ENCODE measurements around the gene COQ3. TPM values are rescaled to one million over a fixed set of nuclear protein-coding genes. Genes with fewer than 3 reads are reported as not detected.

The COQ3 gene, protein sequence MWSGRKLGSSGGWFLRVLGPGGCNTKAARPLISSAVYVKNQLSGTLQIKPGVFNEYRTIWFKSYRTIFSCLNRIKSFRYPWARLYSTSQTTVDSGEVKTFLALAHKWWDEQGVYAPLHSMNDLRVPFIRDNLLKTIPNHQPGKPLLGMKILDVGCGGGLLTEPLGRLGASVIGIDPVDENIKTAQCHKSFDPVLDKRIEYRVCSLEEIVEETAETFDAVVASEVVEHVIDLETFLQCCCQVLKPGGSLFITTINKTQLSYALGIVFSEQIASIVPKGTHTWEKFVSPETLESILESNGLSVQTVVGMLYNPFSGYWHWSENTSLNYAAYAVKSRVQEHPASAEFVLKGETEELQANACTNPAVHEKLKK
- 8.3 and 12.4 TPM in 2 replicates for total RNA-seq (2014; rRNA removed; shearing (Covaris generic))

DNA sequence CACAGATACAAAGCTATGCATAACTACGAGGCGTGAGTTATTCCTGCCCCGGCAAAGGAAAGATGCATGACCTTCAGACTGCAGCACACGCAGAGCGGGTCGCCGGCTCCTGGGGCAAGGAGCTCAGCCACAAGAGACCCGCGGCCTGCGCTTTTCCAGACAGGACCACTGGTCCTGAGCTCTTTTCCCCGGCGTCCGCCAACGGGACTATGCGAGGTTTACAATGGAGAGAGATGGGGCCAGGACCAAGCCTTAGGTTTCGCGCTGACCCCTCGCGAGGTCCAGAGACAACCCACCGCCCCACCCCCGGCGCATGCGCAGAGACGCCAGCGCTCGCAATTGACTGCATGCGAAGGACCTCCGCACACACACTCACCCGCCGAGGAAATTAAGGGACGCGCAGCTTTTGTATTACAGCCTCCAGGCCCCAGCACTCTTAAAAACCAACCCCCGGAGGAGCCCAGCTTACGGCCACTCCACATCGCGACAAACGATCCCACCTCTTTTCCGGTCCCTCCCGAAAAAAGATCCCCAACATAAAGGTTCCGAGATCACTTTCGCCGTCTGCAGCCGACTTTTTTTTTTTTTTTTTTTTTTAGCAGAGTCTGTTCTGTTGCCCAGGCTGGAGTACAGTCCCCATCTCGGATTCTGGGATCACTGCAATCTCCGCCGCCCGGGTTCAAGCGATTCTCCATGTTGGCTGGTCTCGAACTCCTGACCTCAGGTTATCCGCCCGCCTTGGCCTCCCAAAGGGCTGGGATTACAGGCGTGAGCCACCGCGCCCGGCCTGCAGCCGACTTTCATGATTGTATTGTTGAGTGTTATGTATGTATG lies at the start of gene COQ3:
Gene COQ3, minus strand, starts transcription at position 498 of the 834 bp plus-strand sequence. Its CDS starts 16 bp downstream, at position 482.
- peak; percentile 69 for DNase-seq (ENCODE audit: low spot score)

- peak; percentile 28 for DNase-seq (ENCODE audit: low spot score)
Observed at GRCh38 chr6:99434702-99435530, 40.9 kb upstream of the COQ3 start.

- no peak for DNase-seq (ENCODE audit: low spot score)
Observed at GRCh38 chr6:99432877-99433276, 38.9 kb upstream of the COQ3 start.

GRCh38 chr6:99431901-99432300 lies 37.9 kb upstream of the COQ3 start:
- DNase-seq (ENCODE audit: low spot score) = no peak

- DNase-seq (ENCODE audit: low spot score) = no peak
Observed at GRCh38 chr6:99427988-99428387, 34.0 kb upstream of the COQ3 start.

DNA sequence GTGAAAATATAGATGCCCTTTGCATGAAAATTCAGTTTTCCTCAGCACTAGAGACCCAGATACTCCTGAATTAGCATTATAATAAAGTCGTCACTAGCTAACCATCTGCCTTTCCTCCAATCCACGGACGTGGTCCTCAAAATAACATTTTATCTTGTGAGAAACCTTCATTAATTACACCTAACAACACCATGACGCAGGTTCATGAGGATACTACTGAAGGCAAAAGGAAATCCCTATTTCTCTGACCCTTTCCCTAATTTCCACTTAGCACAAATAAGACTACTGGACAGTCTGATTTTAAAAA lies 32.4 kb upstream of the COQ3 start:
- peak; percentile 5 for DNase-seq (ENCODE audit: low spot score)

- peak; percentile 92 for DNase-seq (ENCODE audit: low spot score)
Observed at GRCh38 chr6:99425647-99426450, 31.9 kb upstream of the COQ3 start.

DNA sequence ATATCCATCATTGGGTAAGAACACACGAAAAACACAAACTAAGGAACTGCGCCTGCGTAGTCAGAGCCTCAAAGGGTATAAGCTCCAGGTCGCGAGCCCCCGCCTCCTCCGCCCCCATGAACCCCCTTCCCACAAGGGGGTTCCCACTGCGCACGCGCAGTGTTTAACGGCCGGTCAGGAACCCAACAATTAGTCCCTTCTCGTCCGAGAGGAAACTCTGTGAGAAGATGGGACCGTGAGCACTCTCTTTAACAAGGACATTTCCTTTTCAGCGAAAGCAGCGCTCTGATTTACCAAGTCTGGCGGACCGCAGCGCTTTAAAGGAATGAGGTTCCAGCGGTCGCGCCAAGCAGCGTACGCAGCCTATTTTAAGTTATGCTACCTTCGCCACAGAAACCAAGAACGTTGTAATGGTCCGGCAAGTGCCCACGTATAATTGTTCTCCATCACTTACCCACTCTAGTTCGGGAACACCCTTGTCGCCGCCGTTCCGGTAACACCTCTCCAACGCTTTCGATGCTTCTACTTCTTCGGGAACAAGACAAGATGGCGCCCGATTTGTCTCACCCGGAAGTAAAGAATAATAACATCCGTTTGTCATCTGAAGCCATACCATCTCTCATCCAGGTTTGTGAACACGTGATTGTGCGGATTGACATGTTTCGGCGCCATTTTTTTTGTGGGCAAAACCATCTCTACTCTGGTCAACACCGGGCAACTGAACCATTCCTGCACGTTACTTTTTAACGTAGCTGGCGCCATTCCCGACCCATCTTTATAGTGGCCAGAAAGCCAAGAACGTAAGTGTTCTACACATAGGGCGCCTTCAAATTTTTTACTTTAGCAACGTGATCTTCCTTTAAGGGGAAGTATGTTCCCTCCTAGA lies 31.0 kb upstream of the COQ3 start, which contains the start of gene PNISR:
Gene PNISR, minus strand, starts transcription at position 548 of the 886 bp plus-strand sequence. CDS start 10,649 bp downstream, outside the sequence.
- peak; percentile 97 for DNase-seq (ENCODE audit: low spot score)

DNA sequence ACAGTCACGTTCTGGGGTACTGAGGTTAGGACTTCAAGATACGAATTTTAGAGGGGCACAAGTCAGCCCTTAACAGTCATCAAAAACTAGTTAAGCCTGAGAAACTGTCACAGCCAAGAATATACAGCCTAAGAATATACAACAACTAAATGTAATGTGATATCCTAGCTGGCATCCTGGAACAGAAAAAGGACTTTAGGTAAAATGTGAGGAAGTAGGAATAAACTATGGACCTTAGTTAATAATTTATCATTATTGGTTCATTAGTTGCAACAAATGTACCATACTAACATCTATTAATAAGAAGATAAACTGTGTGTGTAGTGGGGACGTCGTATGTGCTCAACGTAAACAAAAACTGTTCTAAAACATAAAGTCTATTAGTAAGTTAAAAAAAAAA lies 30.0 kb upstream of the COQ3 start:
- no peak for DNase-seq (ENCODE audit: low spot score)

GRCh38 chr6:99422912-99423311 lies 28.9 kb upstream of the COQ3 start:
- no peak for DNase-seq (ENCODE audit: low spot score)

- DNase-seq (ENCODE audit: low spot score) = no peak
Observed at GRCh38 chr6:99416892-99417767, 23.1 kb upstream of the COQ3 start.

- DNase-seq (ENCODE audit: low spot score) = no peak
Observed at GRCh38 chr6:99416226-99416625, 22.2 kb upstream of the COQ3 start.

- DNase-seq (ENCODE audit: low spot score) = no peak
Observed at GRCh38 chr6:99415446-99415845, 21.5 kb upstream of the COQ3 start.

DNA sequence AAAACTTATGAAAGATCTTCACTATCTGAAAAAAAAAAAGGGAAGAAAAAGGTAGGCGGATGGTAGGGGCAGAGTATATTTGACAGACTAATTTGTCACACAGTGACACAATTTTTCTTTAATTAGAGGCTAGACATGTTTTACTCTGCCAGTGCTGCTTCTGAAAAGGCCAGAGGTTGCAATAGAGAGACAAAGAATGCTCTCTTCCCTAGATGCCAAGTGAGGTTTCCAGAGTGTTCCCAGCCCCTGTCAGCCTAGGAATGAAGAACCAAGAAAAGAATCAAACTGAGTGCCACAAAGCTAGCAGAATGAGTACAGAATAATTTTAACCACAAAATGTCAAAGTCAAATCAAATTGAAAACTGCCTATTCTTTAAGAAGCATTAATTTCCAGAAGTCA lies 18.1 kb upstream of the COQ3 start:
- no peak for DNase-seq (ENCODE audit: low spot score)

DNA sequence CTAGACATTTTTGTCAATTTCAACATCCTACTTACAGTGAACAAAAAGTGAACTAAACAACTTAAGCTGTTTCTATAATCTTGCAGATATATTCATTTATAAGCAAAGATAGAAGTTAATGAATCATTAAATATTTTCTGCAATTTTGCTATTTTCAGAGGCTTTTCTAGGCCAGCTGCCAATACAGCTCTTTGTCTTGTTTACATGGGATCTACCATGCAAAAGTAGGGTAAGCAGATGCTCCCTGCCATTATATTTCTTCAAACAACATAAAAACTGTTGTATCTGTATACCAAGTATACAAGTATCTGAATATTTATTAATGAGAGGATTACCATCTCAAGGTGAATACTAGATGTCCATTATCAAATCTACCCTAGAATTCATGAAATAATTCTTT lies 15.7 kb upstream of the COQ3 start:
- DNase-seq (ENCODE audit: low spot score) = no peak

- no peak for DNase-seq (ENCODE audit: low spot score)
Observed at GRCh38 chr6:99407076-99407475, 13.1 kb upstream of the COQ3 start.

DNA sequence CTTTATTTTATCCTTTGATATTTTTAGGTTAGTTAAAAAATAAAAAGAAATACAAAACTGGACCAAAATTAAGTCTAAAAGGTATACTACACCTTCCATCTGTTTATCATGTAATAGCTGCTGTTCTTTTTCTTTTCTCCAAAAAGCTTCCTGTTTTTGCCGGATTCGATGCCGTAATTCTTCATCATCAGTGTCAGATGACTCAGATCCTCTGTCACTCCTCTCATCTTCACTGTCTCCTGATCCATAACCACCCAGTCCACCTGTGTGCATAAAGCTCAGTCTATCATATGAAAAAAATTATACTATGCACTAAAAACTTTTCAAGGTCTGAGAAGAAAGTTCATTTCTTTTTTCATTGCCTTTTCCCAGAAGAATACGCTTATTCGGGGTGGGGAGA lies 8.5 kb upstream of the COQ3 start:
- no peak for DNase-seq (ENCODE audit: low spot score)

DNA sequence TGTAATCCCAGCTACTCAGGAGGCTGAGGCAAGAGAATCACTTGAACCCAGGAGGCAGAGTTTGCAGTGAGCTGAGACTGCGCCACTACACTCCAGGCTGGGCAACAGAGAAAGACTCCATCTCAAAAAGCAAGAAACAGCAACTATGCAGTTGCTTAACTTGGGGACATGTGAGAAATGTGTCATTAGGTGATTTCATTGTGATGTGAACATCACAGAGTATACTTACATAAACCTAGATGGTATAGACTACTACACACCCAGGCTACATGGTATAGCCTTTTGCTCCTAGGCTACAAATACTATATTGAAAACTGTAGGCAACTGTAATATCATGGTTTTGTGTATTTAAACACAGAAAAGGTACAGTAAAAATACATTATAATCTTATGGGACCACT lies 3.3 kb upstream of the COQ3 start:
- DNase-seq (ENCODE audit: low spot score) = no peak

DNA sequence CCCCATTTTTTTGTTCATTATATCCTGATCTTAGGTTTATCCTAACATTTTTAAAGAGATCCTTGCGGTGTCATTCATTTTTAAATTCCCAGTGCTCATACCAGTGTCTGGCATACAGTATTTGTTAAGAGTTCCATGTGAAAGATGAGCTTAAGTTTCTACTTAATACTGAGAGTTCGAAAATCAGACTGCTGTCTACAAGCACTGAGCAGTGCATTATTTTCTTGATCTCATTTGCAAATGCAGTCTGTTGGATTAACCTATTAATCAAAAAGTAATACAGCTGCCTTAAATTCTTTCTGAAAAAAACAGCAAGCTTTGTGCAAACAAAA lies 663 bp downstream of the COQ3 start:
- no peak for DNase-seq (ENCODE audit: low spot score)

All from HT-29 (cell line).